ENCODE data around the gene FAM53A.

- no peak for TF ChIP-seq CTCF (IDR thresholded peaks at IDR 0.05; ENCODE audit: poor library complexity)
- TF ChIP-seq EZH2 (IDR thresholded peaks at IDR 0.05; ENCODE audit: borderline replicate concordance): no peak
- no peak for TF ChIP-seq EZH2phosphoT487 (IDR thresholded peaks at IDR 0.05; ENCODE audit: low read depth, severe bottlenecking, unreplicated experiment)
Measured at GRCh38 chr4:1658581-1658980, 25.5 kb downstream of the FAM53A start.
